Fibroblast of lung (primary cell): ENCODE data around the gene TRPT1. TPM values are rescaled to one million over a fixed set of nuclear protein-coding genes. Genes with fewer than 3 reads are reported as not detected.

Experiments
- DNase-seq, 2 donors: peaks; one replicate each; pipeline versions ENCODE4 v3.0.0 to v3.0.0-alpha.2; 2010; ENCODE audit warnings: low read depth in 2 of 2
- H2AFZ ChIP-seq: 2 replicates; pipeline ENCODE4 v1.5.1; 2012; ENCODE audit warnings: low read length, control low read depth, inconsistent platforms
- H3K27ac ChIP-seq: 2 replicates; pipeline ENCODE4 v1.5.1; 2011; ENCODE audit warnings: low read length, control low read depth; ENCODE audit not compliant: insufficient read depth
- H3K27me3 ChIP-seq: 2 replicates; pipeline ENCODE4 v1.5.1; 2011; ENCODE audit warnings: mild to moderate bottlenecking, low read length; ENCODE audit not compliant: control insufficient read depth, insufficient read depth
- H3K36me3 ChIP-seq: 2 replicates; pipeline ENCODE4 v1.5.1; 2011; ENCODE audit warnings: low read length; ENCODE audit not compliant: control insufficient read depth, insufficient read depth
- H3K4me1 ChIP-seq: 2 replicates; pipeline ENCODE4 v1.5.1; 2011; ENCODE audit warnings: low read length; ENCODE audit not compliant: control insufficient read depth, insufficient read depth; ENCODE audit errors: extremely low read depth
- H3K4me2 ChIP-seq: 2 replicates; pipeline ENCODE4 v1.5.1; 2011; ENCODE audit warnings: low read length, control low read depth; ENCODE audit not compliant: insufficient read depth; ENCODE audit errors: extremely low read depth
- H3K4me3 ChIP-seq, 4 experiments: fragments of 200-600 bp in 1 of 4; sonication (generic) in 1 of 4; replicated peaks in 1 of 4; 2 replicates each; pipeline ENCODE4 v1.5.1; 2011 to 2016; ENCODE audit warnings: low read length in 4 of 4, low read depth in 3 of 4, mild to moderate bottlenecking in 3 of 4, control low read depth in 2 of 4, inconsistent platforms in 1 of 4, mixed read lengths in 1 of 4; ENCODE audit not compliant: insufficient read depth in 1 of 4; ENCODE audit errors: control extremely low read depth in 1 of 4
- H3K79me2 ChIP-seq: 2 replicates; pipeline ENCODE4 v1.5.1; 2012; ENCODE audit warnings: mild to moderate bottlenecking, low read length, inconsistent platforms; ENCODE audit not compliant: control insufficient read depth, insufficient read depth
- H3K9ac ChIP-seq: 2 replicates; pipeline ENCODE4 v1.5.1; 2011; ENCODE audit warnings: mild to moderate bottlenecking, low read length, control low read depth; ENCODE audit not compliant: insufficient read depth
- H3K9me3 ChIP-seq: 2 replicates; pipeline ENCODE4 v1.5.1; 2012; ENCODE audit warnings: low read depth, low read length; ENCODE audit not compliant: control insufficient read depth, insufficient read depth
- H4K20me1 ChIP-seq: 2 replicates; pipeline ENCODE4 v1.5.1; 2011; ENCODE audit warnings: low read length; ENCODE audit not compliant: control insufficient read depth, insufficient read depth; ENCODE audit errors: extremely low read depth
- EZH2 ChIP-seq: IDR thresholded peaks from 2 replicates; pipeline ENCODE4 v1.5.1; 2012; ENCODE audit warnings: low read length, control low read depth, mild to moderate bottlenecking; ENCODE audit errors: missing control alignments
- polyA plus RNA-seq, 2 donors: library from polyadenylated mRNA; depleted of rRNA in 1 of 2; stranded (reverse) in 1 of 2; unstranded in 1 of 2; fragments of >200 nt; gene quantifications; 2 replicates each; pipeline ENCODE4 v1.2.1, GENCODE V29; 2011 to 2012; ENCODE audit warnings: missing spikeins in 1 of 2
- total RNA-seq: library from RNA; depleted of rRNA; stranded (reverse); fragments of >200 nt; gene quantifications from 2 replicates; pipeline ENCODE4 v1.2.1, GENCODE V29; 2014
- TF ChIP-seq, protein P1 (sequence below), 2 donors: IDR thresholded peaks in 1 of 2; conservative IDR thresholded peaks in 1 of 2; 1 replicate in 1 of 2; 2 replicates in 1 of 2; pipeline ENCODE4 v1.5.1; 2011 to 2012; ENCODE audit warnings: low read length in 2 of 2, control low read depth in 1 of 2, inconsistent platforms in 1 of 2, low read depth in 1 of 2, mild to moderate bottlenecking in 1 of 2

Gene TRPT1
- total and polyA plus RNA-seq, 2 donors (not counting 1 experiment from before 2014, with no cell fraction given), result 20.5 to 41.5 TPM

DNA sequence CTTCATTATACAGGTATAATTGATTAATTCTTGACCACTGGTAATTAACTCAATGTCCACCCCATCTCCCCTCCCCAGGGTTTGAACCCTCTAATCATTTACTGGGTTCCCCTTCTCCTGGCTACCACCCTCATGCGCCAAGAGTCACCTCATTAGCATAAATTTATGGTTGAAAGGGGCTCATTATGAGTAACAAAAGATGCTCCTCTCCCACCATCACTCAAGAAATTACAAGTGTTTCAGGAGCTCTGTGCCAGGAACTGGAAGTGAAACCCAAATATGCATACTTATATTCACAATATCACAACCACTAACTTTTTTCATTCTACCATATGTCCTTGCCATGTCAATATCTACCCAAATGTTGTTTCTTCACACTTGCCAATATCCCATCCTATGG, 47.8 kb downstream of the TRPT1 start:
- H3K36me3 ChIP-seq, result peaks cover 5% of the 10 kb centered on the region
- H3K27ac ChIP-seq, result no peak overlapping the region
- DNase-seq, result no peak
- no peaks in the 10 kb centered on the region for H3K9me3 ChIP-seq
- H3K4me3 ChIP-seq, result no peak overlapping the region
- TF ChIP-seq, protein P1, sequence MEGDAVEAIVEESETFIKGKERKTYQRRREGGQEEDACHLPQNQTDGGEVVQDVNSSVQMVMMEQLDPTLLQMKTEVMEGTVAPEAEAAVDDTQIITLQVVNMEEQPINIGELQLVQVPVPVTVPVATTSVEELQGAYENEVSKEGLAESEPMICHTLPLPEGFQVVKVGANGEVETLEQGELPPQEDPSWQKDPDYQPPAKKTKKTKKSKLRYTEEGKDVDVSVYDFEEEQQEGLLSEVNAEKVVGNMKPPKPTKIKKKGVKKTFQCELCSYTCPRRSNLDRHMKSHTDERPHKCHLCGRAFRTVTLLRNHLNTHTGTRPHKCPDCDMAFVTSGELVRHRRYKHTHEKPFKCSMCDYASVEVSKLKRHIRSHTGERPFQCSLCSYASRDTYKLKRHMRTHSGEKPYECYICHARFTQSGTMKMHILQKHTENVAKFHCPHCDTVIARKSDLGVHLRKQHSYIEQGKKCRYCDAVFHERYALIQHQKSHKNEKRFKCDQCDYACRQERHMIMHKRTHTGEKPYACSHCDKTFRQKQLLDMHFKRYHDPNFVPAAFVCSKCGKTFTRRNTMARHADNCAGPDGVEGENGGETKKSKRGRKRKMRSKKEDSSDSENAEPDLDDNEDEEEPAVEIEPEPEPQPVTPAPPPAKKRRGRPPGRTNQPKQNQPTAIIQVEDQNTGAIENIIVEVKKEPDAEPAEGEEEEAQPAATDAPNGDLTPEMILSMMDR (conservative IDR thresholded peaks at IDR 0.05 in 1 of 2, IDR thresholded peaks at IDR 0.05 in 1 of 2; ENCODE audit: low read depth in 1 of 2, low read length in 2 of 2), result no peak
- no peak for TF ChIP-seq EZH2
- H3K4me2 ChIP-seq, result no peak overlapping the region
- no peaks in the 10 kb centered on the region for H3K27me3 ChIP-seq
- no peaks in the 10 kb centered on the region for H4K20me1 ChIP-seq
- H3K9ac ChIP-seq, result no peak overlapping the region
- H3K79me2 ChIP-seq, result no peaks in the 10 kb centered on the region
- H3K4me1 ChIP-seq, result peaks cover 13% of the 10 kb centered on the region
- no peak overlapping the region for H2AFZ ChIP-seq

DNA sequence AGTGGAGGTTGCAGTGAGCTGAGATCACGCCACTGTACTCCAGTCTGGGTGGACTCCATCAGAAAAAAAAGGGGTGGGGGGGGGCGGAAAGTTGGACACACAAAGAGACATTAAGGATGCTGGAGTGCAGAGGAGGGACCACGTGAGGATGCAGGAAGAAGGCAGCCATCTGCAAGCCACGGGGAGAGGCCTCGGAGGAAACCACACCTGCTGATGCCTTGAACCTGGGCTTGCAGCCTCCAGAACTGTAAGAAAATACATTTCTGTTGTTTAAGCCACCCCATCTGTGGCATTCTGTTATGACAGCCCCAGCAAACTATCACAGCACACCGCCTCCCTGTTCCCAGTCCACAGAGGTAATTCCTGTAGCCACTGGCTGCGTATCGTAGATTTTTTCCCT, 49.2 kb downstream of the TRPT1 start:
- Histone ChIP-seq H3K79me2 (no peaks in the 10 kb centered on the region), H3K27me3 (no peaks in the 10 kb centered on the region), H3K4me3 (no peak overlapping the region), H3K9ac (no peak overlapping the region), H4K20me1 (no peaks in the 10 kb centered on the region), H3K4me1 (peaks cover 10% of the 10 kb centered on the region), H3K9me3 (no peaks in the 10 kb centered on the region), H3K4me2 (no peak overlapping the region), H2AFZ (no peak overlapping the region), H3K36me3 (peaks cover 5% of the 10 kb centered on the region), H3K27ac (no peak overlapping the region)
- no peak for DNase-seq
- TF ChIP-seq EZH2, result no peak

Other genes with a start within 250 kb of the TRPT1 start
- gene OTUB1, start 239.7 kb downstream of the TRPT1 start, total RNA-seq, result 36.5 and 37.8 TPM in 2 replicates
- 113 and 154 TPM in 2 replicates for gene OTUB1, start 239.7 kb downstream of the TRPT1 start, polyA plus RNA-seq
- 0.17 and 0.26 TPM in 2 replicates for gene FLRT1, start 190.3 kb downstream of the TRPT1 start, total RNA-seq
- gene FLRT1, start 190.3 kb downstream of the TRPT1 start, polyA plus RNA-seq, result 0.01 and 0.02 TPM in 2 replicates
- gene MACROD1, start 60.1 kb downstream of the TRPT1 start, total RNA-seq, result 24.8 and 28.2 TPM in 2 replicates
- 6.0 and 8.8 TPM in 2 replicates for gene MACROD1, start 60.1 kb downstream of the TRPT1 start, polyA plus RNA-seq
- gene STIP1, start 40.0 kb downstream of the TRPT1 start, total RNA-seq, result 96.3 and 98.8 TPM in 2 replicates
- 147 and 198 TPM in 2 replicates for gene STIP1, start 40.0 kb downstream of the TRPT1 start, polyA plus RNA-seq
- gene FERMT3, start 19.5 kb downstream of the TRPT1 start, total RNA-seq, result 1.0 and 3.6 TPM in 2 replicates
- gene FERMT3, start 19.5 kb downstream of the TRPT1 start, polyA plus RNA-seq, result 1.2 and 1.9 TPM in 2 replicates
- 47.8 and 71.5 TPM in 2 replicates for gene NUDT22, start 88 bp upstream of the TRPT1 start, total RNA-seq
- 17.7 and 18.5 TPM in 2 replicates for gene NUDT22, start 88 bp upstream of the TRPT1 start, polyA plus RNA-seq
- 12.6 TPM in 2 replicates for gene DNAJC4, start 4.4 kb upstream of the TRPT1 start, total RNA-seq
- 11.2 and 12.6 TPM in 2 replicates for gene DNAJC4, start 4.4 kb upstream of the TRPT1 start, polyA plus RNA-seq
- 24.4 and 27.9 TPM in 2 replicates for gene VEGFB, start 8.4 kb upstream of the TRPT1 start, total RNA-seq
- gene VEGFB, start 8.4 kb upstream of the TRPT1 start, polyA plus RNA-seq, result 21.2 and 25.3 TPM in 2 replicates
- 60.9 and 62.9 TPM in 2 replicates for gene FKBP2, start 14.9 kb upstream of the TRPT1 start, total RNA-seq
- 34.7 and 41.4 TPM in 2 replicates for gene FKBP2, start 14.9 kb upstream of the TRPT1 start, polyA plus RNA-seq
- 121 and 122 TPM in 2 replicates for gene PPP1R14B, start 20.8 kb upstream of the TRPT1 start, total RNA-seq
- 107 and 199 TPM in 2 replicates for gene PPP1R14B, start 20.8 kb upstream of the TRPT1 start, polyA plus RNA-seq
- 34.2 and 37.2 TPM in 2 replicates for gene PLCB3, start 25.3 kb upstream of the TRPT1 start, total RNA-seq
- gene PLCB3, start 25.3 kb upstream of the TRPT1 start, polyA plus RNA-seq, result 17.2 and 20.6 TPM in 2 replicates
- gene BAD, start 58.5 kb upstream of the TRPT1 start, total RNA-seq, result 68.6 and 79.9 TPM in 2 replicates
- gene BAD, start 58.5 kb upstream of the TRPT1 start, polyA plus RNA-seq, result 31.6 and 35.7 TPM in 2 replicates
- gene GPR137, start 59.7 kb upstream of the TRPT1 start, total RNA-seq, result 8.2 and 10.9 TPM in 2 replicates
- 10.7 and 11.6 TPM in 2 replicates for gene GPR137, start 59.7 kb upstream of the TRPT1 start, polyA plus RNA-seq
- under 0.01 TPM in 1 of 2 replicates, not detected in the other for gene KCNK4, start 65.1 kb upstream of the TRPT1 start, total RNA-seq
- not detected in 2 replicates for gene KCNK4, start 65.1 kb upstream of the TRPT1 start, polyA plus RNA-seq
- 0.33 and 1.0 TPM in 2 replicates for gene CATSPERZ, start 74.2 kb upstream of the TRPT1 start, total RNA-seq
- 0.09 TPM in 1 of 2 replicates, not detected in the other for gene CATSPERZ, start 74.2 kb upstream of the TRPT1 start, polyA plus RNA-seq
- 32.4 and 32.5 TPM in 2 replicates for gene ESRRA, start 79.3 kb upstream of the TRPT1 start, total RNA-seq
- 6.7 and 8.1 TPM in 2 replicates for gene ESRRA, start 79.3 kb upstream of the TRPT1 start, polyA plus RNA-seq
- gene TRMT112, start 91.4 kb upstream of the TRPT1 start, total RNA-seq, result 248 and 255 TPM in 2 replicates
- 161 and 222 TPM in 2 replicates for gene TRMT112, start 91.4 kb upstream of the TRPT1 start, polyA plus RNA-seq
- 301 and 319 TPM in 2 replicates for gene PRDX5, start 91.9 kb upstream of the TRPT1 start, total RNA-seq
- 311 and 431 TPM in 2 replicates for gene PRDX5, start 91.9 kb upstream of the TRPT1 start, polyA plus RNA-seq
- gene CCDC88B, start 114.0 kb upstream of the TRPT1 start, total RNA-seq, result 2.1 and 3.1 TPM in 2 replicates
- 0.56 and 0.88 TPM in 2 replicates for gene CCDC88B, start 114.0 kb upstream of the TRPT1 start, polyA plus RNA-seq
- gene RPS6KA4, start 133.0 kb upstream of the TRPT1 start, total RNA-seq, result 27.6 and 29.3 TPM in 2 replicates
- 15.9 and 20.5 TPM in 2 replicates for gene RPS6KA4, start 133.0 kb upstream of the TRPT1 start, polyA plus RNA-seq